Measurements from ENCODE around the gene BAAT.

Gene BAAT

DNA sequence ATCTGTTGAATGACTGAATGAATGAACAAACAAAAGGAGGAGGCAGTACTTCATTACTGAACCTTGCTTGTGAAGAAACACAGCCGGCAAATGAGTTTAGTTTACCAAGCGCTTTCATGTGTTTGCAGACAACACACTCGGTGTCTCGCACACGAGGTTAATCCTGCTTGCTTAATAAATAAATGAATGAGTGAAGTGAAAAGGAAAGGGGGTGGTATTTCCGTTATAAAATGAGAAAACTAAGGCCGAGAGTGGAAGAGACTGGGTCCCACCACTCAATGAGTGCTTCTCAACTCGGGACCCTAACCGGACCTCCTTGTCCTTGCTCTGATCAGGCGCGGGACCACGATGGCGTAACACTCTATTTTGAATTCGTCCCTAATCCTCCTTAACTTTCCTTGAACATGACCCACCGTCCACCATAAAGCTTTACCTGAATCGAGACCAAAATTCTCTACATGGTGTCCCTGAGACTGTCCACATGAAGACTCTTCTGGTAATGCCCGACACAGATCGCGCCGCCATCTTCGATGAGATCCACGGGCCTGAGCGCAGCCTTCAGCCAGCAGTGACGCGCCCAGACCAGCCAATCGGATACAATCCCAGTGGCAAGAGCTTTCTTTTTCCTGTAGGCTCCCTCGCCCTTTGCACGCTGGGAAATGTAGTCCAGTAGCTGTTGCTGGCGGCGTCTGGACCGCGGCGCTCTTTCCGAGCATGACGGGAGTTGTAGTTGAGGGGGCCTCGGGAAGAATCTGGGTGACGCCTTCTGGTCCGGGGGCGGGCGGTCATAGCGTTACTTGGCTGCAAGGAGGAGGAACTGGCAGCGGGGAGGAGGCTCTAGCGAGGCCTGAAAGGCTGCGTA lies 13.5 kb upstream of the BAAT start, which contains the start of the genes MRPL50 and ZNF189:
TSS of gene MRPL50 (minus strand) at position 551 of the 862 bp plus-strand sequence. CDS start at position 525, 26 bp downstream.
TSS of gene ZNF189 (plus strand) at position 784 of the 862 bp plus-strand sequence. CDS start 306 bp downstream, outside the sequence.
- FAIRE-seq, result peak; percentile 93

DNA sequence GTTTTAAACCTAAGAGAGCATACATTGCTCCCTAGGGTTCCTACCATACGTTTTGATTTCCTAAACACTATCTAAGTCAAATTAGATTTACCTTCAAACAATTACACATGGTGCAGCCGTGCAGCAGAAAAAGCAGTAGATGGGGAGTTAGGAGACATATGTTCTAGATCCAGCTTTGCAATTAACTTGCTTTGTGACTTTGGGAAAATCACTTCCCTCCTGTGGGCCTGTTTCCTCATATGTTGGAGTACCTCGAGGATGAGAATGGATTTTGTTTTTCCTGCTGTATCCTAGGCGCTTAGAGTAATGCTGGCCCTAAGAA lies 12.9 kb upstream of the BAAT start:
- FAIRE-seq, result no peak

DNA sequence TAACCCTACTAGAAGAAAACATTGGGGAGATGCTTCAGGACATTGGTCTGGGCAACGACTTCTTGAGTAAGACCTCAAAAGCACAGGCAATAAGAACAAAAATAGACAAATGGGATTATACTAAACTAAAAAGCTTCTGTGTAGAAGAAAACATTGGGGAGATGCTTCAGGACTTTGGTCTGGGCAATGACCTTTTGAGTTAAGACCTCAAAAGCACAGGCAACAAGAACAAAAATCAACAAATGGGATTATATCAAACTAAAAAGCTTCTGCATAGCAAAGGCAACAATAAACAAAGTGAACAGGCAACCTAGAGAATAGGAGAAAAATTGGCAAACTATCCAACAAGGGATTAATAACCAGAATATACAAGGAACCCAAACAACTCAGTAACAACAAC lies 9.9 kb upstream of the BAAT start:
- no peak for FAIRE-seq

DNA sequence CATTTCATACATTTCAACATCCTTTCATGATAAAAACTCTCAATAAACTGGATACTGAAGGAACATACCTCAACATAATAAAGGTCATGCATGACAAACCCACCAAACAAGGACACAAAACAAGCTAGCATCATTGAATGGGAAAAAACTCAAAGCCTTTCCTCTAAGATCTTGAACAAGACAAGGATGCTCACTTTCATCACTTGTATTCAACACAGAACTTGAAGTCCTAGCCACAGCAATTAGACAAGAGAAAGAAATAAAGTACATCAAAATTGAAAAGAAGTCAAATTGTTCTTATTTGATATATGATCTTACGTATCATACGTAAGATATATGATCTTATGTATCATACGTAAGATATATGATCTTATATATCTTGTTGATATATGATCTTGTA lies 8.3 kb upstream of the BAAT start:
- FAIRE-seq, result no peak

DNA sequence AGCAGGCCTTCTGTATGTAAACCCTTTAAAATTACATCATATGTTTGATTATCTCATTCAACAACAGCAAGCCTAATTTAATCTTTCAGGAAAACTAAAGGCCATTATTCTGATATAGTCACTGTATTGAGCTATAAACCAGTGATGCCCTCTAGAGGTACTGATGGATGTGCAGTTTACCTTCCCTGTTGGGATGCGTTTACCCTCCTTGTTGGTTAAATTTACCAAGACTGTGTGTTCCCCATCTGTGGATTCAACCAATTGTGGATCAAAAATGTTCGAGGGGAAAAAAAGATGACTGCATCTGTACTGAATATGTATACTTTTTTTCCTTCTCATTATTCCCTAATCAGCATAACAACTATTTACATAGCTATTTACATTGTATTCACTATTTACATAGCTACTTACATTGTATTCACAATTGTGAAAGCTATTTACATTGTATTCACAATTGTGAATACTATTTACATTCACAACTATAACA lies 3.7 kb upstream of the BAAT start:
- FAIRE-seq, result no peak

DNA sequence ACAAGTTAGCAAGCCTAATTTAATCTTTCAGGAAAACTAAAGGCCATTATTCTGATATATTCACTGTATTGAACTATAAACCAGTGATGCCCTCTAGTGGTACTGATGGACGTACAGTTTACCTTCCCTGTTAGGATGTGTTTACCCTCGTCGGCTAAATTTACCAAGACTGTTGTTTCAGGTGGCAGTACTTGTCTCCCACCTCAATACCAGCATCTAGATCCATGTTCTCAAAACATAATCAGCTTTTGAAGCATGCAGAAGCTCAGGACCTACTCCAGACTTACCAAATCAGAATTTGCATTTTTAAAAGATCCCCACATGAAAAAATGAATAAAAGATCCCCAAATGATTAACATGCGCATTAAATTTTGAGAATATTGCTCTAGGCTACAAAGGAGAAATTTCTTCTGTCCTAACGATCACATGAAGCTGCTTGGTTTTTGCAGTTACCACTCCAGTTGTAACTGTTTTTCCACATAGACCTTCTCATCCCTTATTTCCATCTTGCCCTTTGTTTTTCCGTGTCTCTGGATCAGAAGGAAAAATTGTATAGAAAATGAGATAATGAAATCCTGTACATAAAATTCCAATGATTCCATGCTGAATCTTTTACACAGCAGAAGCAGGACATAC lies 3.2 kb upstream of the BAAT start:
- FAIRE-seq, result no peak

DNA sequence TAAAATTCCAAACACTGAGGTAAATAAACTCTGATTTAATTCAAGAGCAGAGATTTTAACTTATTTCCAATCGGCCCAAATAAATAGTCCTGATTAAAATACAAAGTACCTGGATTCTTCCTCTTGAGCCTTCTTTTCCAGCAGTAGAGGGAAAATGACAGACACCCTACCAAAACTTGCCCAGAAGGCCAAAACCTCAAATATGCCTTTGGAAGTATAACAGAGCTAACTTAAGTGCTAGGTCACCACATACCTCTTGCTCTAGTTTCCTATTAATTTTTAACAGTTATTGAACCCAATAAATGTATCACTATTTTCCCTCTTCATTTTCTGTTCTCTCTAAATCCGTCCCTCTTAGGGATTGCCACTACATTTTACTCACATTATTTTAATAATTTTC lies 1.4 kb downstream of the BAAT start:
- FAIRE-seq, result no peak

DNA sequence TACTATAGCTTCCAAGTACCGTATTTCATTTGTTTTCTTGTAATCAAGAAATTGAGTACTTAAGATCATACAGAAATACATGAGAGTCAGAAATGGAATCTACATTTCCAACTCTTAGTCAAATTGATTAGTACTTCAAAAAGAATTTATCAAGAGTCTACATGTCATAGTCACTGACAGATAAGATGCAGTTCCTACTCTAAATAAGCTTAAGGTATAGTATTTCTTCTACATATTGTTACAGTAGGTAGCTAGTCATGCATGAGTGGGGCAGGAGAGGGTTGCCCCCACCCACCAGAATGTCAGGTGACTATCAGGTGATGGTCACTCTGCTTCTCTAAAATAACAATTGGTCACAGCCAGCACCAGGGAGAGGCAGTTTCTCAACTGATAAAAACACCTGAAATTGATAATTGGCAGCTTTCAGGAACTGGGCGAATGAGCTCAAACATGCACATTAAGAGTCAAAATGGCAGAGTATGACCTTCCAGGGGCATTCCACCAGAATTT lies 2.9 kb downstream of the BAAT start:
- FAIRE-seq, result no peak

DNA sequence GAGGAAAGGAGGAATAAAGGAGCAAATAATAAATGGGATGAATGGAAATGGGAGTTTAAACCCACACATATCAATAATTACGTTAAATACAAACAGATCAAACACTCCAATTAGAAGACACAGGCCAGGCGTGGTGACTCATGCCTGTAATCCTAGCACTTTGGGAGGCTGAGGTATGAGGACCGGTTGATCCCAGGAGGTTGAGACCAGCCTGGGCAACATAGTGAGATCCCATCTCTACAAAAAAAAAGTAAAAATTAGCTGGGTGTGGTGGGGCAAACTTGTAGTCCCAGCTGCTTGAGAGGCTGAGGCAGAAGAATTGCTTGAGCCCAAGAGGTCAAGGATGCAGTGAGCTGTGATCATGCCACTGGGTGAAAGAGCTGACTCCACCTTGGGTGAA lies 3.7 kb downstream of the BAAT start:
- FAIRE-seq, result no peak

DNA sequence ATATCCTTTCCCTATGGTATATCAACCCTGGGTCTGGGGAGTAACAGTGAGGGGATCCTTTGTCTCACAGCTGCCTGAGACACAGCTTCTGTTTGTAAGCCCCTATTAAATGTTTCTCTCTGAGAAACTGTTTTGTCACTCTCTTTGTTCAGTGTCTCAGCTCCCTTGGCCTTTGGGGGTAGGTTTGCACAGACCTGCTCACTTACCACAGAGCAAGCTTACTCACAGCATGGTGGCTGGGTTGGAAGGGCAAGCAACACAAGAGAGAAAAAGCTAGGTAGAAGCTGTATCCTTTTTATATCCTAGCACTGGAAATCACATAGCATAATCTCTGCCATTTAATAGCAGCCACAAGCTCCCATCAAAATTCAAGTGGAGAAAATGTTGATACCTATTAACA lies 4.5 kb downstream of the BAAT start:
- FAIRE-seq, result no peak

DNA sequence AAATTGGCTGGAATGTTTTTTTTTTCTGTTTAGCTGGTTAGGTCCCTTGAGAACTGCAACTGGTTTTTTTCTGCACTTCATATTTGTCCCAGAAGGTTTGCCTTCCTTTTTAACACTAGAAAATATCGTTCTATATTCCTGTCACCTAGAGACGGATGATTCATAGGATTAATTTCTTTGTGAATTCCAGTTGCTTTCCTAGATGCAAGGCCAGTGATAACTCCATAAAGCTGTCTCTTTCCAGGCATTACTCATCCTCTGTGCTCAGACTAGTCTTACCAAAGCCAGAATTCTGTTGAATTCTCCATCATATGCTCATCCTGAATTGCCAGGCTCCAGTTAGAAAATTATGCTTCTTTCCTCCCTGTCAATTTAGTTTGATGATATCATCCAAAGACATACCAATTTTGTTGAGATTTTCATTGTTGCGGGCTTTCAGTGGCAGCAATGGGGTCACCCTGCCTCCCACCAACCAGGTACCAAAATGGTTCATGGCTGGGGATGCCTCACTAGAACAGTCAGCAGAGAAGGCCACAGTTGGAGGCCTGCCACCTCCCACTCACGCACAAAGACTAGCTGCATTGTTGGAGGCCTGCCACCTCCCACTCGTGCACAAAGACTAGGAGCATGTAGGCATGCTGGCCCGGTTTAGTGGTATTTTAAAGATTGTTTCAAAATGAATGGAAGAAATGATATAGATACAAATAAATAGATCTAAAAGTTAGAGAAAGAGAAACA lies 8.5 kb downstream of the BAAT start:
- no peak for FAIRE-seq

DNA sequence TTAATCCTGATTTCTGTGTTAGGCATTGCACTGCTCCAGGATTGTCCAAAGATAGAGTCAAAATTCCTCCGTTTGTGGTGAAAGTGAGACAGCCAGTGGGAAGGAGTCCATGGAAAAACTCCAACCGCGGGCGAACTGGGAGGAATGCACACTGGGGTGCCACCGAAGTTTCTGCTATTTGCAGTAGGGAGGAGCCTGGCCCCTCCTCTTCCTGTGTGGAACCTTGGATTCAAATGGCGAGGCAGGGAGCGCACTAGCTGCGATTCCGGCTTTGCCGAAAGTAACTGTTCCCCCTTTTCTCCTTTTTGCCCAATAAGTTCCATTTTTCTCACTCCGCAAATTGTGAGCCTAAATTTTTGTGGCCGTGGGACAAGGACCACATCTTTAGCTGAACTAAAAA lies 9.3 kb downstream of the BAAT start:
- no peak for FAIRE-seq

DNA sequence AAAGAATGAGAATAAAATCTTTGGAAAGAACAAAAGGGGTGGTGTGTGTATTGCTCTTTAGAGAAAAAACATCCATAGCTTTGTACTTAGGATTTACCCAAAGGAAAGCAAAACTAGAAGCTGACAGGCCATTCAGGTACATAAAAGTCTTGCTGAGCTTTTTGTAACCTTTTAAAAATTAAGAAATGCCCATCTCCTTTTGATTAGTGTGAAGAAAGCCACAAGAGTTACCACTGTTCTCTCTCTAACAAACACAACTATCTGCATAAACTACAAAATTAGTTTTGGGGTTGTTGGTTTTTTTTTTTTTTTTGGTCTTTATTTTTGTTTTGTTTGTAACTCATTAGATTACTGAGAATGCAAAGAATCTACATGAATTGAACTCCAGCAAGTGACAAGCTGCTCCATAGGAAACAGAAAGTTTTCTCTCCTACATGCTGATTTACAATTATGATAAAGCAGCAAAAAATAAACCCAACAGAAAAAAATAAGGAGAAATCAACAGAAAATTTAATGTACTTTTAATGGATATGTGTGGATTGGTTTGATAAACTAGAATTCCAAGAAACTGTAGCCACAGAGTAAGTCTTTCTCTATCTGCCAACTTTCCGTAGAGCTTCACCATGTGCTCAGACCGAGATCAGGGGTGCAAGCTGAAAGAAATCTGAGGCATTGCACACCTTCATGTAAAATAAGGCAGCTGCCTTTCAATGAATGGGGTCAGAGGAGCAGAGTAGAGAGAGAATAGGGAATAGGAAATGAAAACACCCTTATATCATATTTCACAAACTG lies 12.3 kb downstream of the BAAT start:
- no peak for FAIRE-seq

DNA sequence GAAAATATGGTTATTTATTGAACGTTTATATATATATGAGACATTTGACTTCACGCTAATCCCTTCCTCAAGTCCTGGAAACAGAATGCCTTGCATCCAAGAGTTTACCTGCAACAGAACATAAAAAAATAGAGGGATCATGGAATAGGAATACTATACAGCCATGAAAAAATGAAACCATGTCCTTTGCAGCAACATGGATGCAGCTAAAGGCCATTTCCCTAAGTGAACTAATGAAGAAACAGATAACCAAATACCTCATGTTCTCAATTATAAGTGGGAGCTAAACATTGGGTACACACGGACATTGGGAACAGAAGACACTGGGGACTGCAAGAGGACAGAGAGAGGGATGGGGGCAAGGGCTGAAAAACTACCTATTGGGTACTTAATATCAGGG lies 13.0 kb downstream of the BAAT start:
- FAIRE-seq, result no peak

DNA sequence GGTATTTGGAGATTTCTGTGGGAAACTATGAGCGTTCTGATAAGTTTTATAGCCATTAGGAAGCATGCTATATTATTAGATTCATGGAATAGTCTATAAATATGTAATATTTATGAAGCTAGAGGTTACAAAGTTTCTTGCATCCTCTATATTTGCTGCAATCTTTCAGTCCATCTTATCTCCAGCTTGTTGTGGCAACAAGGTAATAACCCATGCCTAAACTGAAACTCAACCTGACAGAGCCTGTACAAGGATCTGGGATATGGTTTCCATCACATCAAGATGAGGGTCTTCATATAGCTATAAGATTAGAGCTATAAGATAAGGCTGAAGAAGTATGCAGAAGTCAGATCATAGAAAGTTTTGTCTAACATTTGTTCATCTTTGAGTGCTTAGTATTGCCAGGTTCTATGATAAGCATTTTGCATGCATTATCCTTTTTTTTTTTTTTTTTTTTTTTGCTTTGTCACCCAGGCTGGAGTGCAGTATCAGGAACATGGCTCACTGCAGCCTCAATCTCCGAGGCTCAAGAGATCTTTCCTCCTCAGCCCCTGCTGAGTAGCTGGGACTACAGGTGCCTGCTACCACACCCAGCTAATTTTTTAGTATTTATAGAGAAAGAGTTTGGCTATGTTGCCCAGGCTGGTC lies 14.8 kb downstream of the BAAT start:
- no peak for FAIRE-seq

DNA sequence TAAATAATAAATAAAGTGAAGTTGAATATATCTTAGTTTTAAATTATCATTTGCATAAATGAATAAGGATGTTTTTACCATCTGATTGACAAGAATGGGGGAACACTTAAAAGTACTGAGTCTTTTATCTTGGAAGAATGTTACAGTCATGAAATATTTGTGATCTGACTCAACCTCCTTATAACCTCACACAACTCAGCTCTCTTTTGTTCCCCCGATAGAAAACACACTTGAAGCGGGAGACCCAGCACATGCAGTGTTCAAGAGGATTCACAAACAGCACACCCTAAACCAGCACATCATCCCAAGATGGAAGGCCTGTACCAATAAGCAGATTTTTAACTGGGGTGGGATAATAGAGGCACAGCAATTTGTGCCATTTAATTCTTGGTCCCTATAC lies 15.5 kb downstream of the BAAT start:
- FAIRE-seq, result no peak

DNA sequence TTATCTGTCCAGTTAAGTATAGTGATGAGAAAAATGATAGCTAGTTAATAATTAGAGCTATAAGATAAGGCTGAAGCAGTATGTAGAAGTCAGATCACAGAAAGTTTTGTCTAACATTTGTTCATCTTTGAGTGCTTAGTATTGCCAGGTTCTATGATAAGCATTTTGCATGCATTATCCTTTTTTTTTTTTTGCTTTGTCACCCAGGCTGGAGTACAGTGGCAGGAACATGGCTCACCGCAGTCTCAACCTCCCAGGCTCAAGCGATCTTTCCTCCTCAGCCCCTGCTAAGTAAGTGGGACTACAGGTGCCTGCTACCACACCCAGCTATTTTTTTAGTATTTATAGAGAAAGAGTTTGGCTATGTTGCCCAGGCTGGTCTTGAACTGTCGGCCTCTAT lies 17.5 kb downstream of the BAAT start:
- FAIRE-seq, result no peak

DNA sequence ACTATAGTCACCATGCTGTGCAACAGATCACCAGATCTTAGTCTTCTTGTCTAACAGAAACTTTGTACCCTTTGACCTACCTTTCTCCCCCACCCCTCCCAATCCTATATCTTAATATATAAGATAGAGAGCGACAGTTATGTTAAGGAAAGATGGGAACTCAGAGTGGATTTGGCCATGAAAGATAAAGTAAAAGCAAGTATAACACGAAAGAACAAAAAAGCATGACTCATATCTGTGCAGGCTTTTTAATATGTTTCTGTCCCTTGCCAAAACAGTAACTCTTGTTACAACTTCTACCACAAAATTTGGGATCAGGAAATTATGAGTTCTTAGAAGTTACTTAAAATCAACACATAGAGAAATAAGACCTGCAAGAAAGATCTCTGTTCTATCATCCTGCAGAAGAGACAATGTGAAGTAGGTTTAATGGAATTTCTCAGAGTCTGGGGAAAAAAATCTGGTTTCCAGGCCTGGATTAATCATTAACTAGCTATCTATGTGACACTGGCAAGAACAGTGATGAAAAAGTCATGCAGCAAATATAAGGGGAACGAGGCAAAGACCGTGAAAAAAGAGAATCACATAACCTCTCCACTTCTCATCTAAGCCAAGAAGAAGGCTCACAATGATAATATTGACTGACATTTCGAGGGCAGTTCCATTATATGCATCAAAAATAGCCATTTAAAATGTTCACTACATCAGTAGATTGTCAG lies 18.6 kb downstream of the BAAT start:
- FAIRE-seq, result no peak

DNA sequence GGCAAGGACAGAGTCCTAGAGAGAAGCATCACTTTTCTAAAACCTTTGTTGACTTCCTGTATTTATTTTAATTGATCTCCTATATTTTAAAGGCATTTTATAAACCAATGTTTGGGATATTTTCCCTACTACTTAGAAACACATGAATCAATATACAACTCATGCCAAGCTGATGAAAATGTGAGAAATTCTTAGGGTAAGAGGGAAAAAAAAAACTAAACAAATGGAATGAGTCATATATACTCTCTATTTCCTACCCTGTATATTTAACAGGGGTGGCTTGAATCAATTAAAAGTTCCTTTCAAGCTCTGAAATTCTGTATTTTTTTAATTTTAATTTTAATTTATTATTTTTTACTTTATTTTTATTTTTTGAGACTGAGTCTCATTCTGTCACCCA lies 19.6 kb downstream of the BAAT start:
- no peak for FAIRE-seq

DNA sequence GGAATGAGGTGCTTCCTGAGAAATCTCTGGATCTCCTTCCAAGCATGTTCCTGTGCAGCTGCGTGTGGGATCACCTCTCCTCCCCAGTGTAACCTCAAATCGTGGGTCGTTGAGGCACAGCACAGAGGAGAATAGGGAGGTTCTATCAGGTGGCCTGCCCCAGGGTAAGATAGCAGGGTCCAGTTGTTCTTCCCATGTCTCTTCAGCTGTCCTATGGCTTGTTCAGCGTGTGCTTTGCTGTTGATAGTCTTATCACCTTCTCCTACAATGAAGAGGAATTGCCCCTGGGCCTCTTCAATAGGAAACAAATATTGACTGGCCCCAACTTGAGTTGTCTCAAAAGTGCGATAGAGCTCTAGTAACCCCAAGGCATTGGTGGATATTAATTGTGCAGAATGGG lies 22.4 kb downstream of the BAAT start:
- FAIRE-seq, result no peak

DNA sequence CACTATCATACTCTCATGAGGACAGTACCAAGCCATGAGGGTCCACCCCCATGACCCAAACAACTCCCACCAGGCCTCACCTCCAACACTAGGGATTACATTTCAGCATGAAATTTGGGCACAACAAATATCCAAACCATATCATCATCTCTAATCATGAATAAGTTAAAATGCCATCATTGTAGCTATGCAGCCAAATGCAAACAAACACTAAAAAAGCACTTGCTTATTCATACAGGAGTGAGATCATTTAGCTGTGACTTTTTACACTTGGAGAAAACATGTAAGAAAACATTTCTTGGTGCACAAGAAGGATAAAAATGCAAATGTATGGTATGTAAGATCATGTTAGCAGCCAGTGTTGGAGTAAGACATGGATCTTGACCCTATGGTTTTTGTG lies 24.2 kb downstream of the BAAT start:
- no peak for FAIRE-seq

Measured in TTC549 (cell line).